Tibial nerve (tissue), 4 donors: ENCODE results near the gene KDM1B.

Experiments used
- EP300 ChIP-seq, 2 donors: sonication (generic); formaldehyde crosslinking; IDR thresholded peaks; one replicate each; pipeline ENCODE4 v1.6.1; 2017; ENCODE audit warnings: antibody characterized with exemption in 2 of 2, mild to moderate bottlenecking in 1 of 2
- POLR2A ChIP-seq, 2 donors: fragments of 450-650 bp; IDR thresholded peaks; one replicate each; pipeline ENCODE4 v1.6.1; 2017; ENCODE audit warnings: antibody characterized with exemption in 2 of 2, mild to moderate bottlenecking in 2 of 2, moderate library complexity in 2 of 2
- TF ChIP-seq, protein P1 (sequence below), 5 experiments: fragments of 200-600 bp in 3 of 5; fragments of 450-650 bp in 2 of 5; sonication (generic) in 3 of 5; IDR thresholded peaks; one replicate each; pipeline ENCODE4 v1.5.1; 2016 to 2019; ENCODE audit warnings: antibody characterized with exemption in 5 of 5, mild to moderate bottlenecking in 3 of 5, moderate library complexity in 2 of 5

DNA sequence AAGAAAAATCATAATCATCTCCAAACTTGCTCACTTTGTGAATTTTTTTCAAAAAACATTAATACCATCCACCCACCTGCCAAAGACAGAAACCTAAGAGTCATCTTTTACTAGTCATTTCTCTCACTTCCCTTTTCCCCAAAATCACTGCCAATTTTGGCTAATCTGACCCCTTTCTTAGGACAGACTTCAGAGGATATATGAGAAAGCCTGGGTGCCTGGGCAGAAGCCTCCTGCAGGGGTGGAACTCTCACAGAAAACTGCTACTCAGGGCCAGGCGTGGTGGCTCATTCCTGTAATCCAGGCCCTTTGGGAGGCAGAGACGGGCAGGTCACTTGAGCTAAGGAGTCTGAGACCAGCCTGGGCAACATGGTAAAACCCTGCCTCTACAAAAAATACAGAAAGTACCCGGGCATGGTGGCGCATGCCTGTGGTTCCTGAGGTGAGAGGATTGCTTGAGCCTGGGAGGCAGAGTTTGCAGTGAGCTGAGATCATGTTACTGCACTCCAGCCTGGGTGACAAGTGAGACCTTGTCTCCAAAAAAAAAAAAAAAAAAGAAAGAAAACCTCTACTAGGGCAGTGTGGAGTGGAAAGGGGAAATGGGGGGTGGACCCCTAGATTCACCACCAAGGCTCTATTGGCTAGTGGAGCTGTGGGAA lies 105.4 kb downstream of the KDM1B start:
- TF ChIP-seq, protein P1, sequence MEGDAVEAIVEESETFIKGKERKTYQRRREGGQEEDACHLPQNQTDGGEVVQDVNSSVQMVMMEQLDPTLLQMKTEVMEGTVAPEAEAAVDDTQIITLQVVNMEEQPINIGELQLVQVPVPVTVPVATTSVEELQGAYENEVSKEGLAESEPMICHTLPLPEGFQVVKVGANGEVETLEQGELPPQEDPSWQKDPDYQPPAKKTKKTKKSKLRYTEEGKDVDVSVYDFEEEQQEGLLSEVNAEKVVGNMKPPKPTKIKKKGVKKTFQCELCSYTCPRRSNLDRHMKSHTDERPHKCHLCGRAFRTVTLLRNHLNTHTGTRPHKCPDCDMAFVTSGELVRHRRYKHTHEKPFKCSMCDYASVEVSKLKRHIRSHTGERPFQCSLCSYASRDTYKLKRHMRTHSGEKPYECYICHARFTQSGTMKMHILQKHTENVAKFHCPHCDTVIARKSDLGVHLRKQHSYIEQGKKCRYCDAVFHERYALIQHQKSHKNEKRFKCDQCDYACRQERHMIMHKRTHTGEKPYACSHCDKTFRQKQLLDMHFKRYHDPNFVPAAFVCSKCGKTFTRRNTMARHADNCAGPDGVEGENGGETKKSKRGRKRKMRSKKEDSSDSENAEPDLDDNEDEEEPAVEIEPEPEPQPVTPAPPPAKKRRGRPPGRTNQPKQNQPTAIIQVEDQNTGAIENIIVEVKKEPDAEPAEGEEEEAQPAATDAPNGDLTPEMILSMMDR (IDR thresholded peaks at IDR 0.05): no peak
- no peak for TF ChIP-seq POLR2A (IDR thresholded peaks at IDR 0.05)
- no peak for TF ChIP-seq EP300 (IDR thresholded peaks at IDR 0.05)
